ENCODE measurements around the gene ZNF185.

ZNF185 gene

DNA sequence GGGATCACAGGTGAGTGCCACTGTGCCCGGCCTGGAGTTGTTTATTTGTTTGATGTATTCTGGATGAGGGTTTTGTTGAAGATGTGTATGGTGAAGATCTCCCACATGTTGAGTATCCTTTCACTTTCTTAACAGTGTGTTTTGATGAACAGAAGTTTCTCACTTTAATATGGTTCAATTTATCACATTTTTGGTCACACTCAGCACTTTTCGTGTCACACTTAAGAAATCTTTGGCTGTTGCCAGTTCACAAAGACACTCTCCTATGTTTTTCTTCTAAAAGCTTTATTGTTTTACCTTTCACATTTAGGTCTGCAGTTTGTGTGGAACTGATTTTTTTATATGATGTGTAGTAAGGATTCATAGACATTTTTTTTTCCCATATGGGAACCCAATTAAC is 16.6 kb upstream of the ZNF185 start:
- Histone ChIP-seq H3K36me3 (ENCODE audit: insufficient read depth, low read length) (no peaks in the 10 kb centered on the region), H3K9ac (ENCODE audit: low read depth, low read length) (no peak overlapping the region), H3K9me3 (ENCODE audit: control insufficient read depth, insufficient read depth, low read length) (no peaks in the 10 kb centered on the region), H3K4me1 (ENCODE audit: insufficient read depth, low read length) (no peaks in the 10 kb centered on the region; the same call in 1 of the 2 replicates)

DNA sequence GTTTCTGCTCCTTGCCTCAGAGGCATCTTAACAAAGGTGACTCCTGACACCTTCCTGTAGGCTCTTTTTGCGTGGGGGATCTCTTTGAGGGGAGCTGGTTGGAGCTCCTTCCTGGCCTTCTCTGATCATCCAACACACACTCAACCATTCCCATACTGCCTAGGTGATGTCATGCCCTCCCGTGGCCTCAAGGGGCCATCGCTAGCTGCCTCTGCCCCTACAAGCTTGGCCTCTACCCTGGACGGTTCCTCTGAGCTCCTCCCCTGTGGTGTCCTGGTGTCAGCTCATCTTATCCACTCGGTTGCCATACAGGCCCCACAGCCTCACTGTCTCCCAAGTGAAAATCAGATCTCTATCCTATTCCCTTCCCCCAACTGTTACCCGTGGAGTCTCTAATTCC is 13.7 kb upstream of the ZNF185 start:
- Histone ChIP-seq H3K9ac (ENCODE audit: low read depth, low read length) (no peak overlapping the region), H3K9me3 (ENCODE audit: control insufficient read depth, insufficient read depth, low read length) (no peaks in the 10 kb centered on the region), H3K4me1 (ENCODE audit: insufficient read depth, low read length) (peaks cover 7% of the 10 kb centered on the region), H3K36me3 (ENCODE audit: insufficient read depth, low read length) (no peaks in the 10 kb centered on the region)

DNA sequence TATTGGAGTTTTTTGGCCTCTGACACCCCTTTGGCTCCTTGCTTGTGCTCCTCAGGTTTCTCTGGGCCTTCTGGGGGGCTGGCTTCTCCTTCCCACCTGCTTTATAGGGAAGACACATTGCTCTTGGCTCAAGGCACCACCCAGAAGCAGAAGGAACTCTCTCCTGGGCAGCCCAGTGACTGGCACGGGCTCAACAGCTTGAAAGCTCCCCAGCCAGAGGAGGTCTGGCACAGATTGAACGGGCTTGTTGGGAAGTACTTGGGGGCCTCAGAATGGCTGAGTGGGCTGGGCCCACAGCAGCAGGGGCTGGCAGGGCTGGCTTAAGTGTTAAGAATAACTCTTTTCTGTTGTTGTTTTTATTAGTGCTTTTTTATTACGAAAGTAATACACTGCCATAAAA is 11.2 kb upstream of the ZNF185 start:
- no peaks in the 10 kb centered on the region for H3K9me3 ChIP-seq (ENCODE audit: control insufficient read depth, insufficient read depth, low read length)
- H3K9ac ChIP-seq (ENCODE audit: low read depth, low read length), result no peak overlapping the region
- peaks cover 17% of the 10 kb centered on the region for H3K4me1 ChIP-seq (ENCODE audit: insufficient read depth, low read length)
- H3K36me3 ChIP-seq (ENCODE audit: insufficient read depth, low read length), result no peaks in the 10 kb centered on the region

DNA sequence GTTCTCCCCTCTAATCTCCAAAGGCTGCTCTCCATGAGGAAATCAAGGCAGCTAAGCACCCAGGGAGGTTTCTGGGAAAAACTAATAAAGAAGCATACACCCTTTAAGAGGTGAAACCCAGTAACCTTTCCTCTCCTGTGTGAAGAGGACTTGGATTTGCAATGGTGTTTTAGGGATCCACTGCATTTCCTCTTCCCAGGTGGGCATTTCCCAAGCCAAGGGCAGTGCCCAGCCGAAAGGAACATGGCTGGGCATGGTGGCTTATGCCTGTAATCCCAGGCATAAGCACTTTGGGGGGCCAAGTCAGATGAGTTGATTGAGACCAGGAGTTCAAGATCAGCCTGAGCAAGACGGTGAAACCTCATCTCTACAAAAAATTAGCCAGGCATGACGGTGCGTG is 5.4 kb upstream of the ZNF185 start:
- H3K4me1 ChIP-seq (ENCODE audit: insufficient read depth, low read length), result peaks cover 58% of the 10 kb centered on the region
- no peaks in the 10 kb centered on the region for H3K9me3 ChIP-seq (ENCODE audit: control insufficient read depth, insufficient read depth, low read length)
- H3K9ac ChIP-seq (ENCODE audit: low read depth, low read length), result no peak overlapping the region
- no peaks in the 10 kb centered on the region for H3K36me3 ChIP-seq (ENCODE audit: insufficient read depth, low read length)

DNA sequence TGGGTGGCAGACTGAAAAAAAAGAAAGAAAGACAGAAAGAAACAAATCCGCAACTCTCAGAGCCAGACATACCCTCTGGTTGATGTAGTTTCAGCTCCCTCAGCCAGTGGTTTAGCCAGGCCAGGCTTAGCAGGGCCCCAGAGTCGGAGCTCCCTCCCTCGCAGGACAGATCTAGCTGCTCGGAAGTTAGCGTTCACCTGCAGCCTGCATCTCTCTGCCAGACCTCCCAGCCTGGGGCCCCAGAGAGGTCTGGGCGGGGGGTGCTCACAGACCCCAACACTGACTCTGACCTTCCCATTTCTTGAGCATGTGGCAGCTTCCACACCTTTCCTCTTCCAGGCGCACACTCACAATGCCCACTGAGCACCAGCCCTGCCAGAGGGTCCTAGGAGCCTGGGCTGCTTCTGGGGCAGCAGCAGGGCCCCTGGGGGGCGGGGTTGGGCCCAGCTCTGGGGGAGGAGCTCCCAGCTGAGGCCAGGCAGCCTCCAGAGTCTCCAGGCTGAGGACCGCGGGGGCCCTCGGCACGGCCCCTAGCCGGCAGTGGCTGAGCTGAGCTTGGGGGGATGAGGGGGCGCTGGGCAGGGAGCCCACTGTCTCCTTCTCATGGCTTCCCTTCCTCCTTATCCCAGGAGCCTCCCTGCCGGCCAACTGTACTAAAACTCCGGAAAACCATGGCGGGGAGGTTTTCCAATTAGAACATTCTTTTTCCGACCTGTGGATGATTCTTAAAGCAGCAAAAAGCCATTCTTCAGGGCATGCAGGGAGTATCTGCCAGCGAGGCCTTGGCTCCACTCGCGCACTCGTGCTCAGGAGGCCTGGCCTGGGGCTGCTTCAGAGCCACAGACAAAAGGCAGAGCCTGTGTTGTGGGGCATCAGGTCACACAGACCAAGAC is 4.6 kb upstream of the ZNF185 start:
- no peak overlapping the region for H3K9ac ChIP-seq (ENCODE audit: low read depth, low read length)
- no peaks in the 10 kb centered on the region for H3K9me3 ChIP-seq (ENCODE audit: control insufficient read depth, insufficient read depth, low read length)
- H3K4me1 ChIP-seq (ENCODE audit: insufficient read depth, low read length), result peaks cover 56% of the 10 kb centered on the region
- H3K36me3 ChIP-seq (ENCODE audit: insufficient read depth, low read length), result no peaks in the 10 kb centered on the region

DNA sequence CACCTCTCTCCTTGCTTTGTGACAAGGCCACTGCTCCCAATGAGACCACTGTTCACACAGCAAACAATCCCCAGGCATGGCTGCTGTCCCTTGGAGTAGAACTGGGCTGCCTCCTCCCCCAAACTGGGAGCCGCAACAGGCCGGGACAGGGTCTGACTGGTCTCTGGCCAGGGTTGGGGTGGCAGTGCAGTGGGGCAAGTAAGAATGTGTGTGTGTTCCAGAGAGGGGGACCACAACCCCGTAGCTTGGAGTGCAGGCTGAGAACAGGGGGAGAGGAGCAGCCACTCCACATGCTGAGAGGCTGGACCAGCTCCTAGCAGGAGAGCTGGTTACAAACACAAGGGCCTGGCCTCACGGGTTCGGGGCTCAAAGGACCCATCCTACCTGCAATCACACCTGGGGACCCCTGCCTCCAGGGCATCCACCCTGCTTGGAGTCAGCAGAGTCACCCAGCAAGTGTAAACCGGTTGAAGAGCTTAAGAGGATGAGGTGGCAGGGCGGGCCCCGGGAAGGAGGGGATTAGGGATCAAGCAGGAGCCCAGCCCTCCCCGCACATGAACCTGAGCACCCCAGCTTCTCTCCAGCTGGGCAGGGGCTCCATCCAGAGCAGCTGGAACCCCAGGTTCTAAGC is 3.8 kb upstream of the ZNF185 start:
- no peaks in the 10 kb centered on the region for H3K9me3 ChIP-seq (ENCODE audit: control insufficient read depth, insufficient read depth, low read length)
- H3K9ac ChIP-seq (ENCODE audit: low read depth, low read length), result no peak overlapping the region
- no peaks in the 10 kb centered on the region for H3K36me3 ChIP-seq (ENCODE audit: insufficient read depth, low read length)
- peaks cover 56% of the 10 kb centered on the region for H3K4me1 ChIP-seq (ENCODE audit: insufficient read depth, low read length)

DNA sequence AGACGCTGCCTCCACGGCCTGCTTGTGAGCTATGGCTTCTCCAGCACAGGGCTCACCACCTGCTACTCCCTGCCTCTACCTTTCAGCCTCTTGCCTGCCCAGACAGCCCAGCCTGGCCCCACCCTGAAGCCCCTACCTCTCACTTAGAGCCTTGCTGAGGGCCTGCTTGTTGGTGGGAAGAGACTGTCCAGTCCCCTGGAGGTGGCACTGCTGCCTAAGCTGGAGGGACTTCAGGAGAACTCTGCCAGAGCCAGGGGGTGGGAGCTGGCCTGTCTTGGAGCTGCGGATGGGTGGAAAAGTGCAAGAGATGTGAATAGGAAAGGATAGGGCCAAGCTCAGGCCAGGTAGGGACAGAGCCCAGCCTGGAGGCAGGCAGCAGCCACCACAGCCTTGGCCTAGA is 2.7 kb upstream of the ZNF185 start:
- Histone ChIP-seq H3K36me3 (ENCODE audit: insufficient read depth, low read length) (no peaks in the 10 kb centered on the region), H3K9me3 (ENCODE audit: control insufficient read depth, insufficient read depth, low read length) (no peaks in the 10 kb centered on the region), H3K9ac (ENCODE audit: low read depth, low read length) (no peak overlapping the region), H3K4me1 (ENCODE audit: insufficient read depth, low read length) (peaks cover 51% of the 10 kb centered on the region)

DNA sequence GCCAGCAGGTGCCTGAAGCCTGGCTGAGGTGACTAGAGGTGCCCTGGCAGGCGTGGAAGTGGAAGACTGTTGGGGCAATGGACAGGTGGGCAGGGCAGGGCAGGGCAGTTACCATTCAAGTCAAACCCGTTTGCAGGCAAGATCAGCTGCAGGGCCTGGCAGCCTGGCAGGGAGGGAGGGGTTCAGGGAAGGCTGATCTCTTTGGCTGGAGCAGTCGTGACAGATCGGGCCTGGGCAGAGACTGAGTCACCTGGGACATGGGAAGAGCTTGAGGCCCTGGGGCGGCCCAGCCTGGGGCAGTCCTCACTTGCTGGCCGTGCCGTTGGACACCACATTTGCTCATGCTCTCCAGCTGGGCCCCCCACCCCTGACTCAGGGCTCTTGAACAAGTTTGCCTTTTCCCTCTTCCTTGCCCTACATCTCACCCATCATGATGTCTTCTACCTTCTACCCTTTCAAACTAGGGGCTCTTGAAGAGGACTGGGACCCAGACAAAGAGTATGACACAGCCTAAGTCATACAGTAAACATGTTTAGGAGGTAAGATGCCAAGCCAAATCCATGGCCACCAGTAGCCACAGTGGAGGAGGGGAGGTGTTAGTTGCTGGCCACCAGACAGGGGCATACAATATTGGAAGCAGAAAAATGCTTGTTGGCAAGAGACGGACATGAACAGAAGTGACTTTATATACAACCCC is 2.0 kb upstream of the ZNF185 start:
- Histone ChIP-seq H3K9me3 (ENCODE audit: control insufficient read depth, insufficient read depth, low read length) (no peaks in the 10 kb centered on the region), H3K36me3 (ENCODE audit: insufficient read depth, low read length) (no peaks in the 10 kb centered on the region), H3K4me1 (ENCODE audit: insufficient read depth, low read length) (peaks cover 50% of the 10 kb centered on the region), H3K9ac (ENCODE audit: low read depth, low read length) (no peak overlapping the region)

DNA sequence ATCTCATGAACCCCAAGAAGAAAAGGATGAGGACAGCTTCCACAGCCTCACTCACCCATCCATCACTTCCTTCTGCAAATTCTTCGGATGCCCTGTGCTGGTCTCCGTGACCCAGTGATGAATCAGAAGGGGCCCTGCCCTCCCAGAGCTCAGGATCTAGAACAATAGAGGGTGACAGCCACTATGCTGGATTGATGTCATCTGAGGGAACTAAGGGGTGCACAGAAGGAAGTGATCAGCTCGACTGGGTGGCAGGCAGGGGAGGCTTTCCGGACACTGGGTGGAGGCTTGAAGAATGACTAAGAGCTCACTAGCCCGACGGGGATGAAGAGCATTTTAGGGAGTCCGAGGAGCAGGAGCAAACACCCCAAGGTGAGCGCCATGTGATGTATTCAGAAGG is 1.4 kb upstream of the ZNF185 start:
- Histone ChIP-seq H3K4me1 (ENCODE audit: insufficient read depth, low read length) (peaks cover 51% of the 10 kb centered on the region), H3K36me3 (ENCODE audit: insufficient read depth, low read length) (no peaks in the 10 kb centered on the region), H3K9ac (ENCODE audit: low read depth, low read length) (no peak overlapping the region), H3K9me3 (ENCODE audit: control insufficient read depth, insufficient read depth, low read length) (no peaks in the 10 kb centered on the region)

DNA sequence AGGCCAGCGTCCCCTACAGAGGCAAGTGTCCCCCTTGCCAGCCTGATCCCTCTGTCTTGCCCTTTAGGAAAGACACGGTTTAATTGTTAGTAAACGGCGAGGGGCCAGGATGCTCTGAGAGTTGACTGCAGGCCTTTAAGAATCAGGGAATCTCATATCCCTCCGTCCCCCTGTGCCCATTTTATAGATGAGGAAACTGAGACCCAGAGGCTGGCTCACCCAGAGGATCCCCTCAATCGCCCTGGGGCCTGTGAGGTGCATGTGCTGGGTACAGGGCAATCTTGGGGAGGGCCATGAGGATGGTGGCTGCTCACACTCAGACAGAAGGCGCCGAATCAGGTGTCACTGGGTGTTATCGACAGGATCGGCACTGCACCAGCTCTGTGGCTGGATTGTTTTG is 575 bp downstream of the ZNF185 start:
- Histone ChIP-seq H3K36me3 (ENCODE audit: insufficient read depth, low read length) (no peaks in the 10 kb centered on the region), H3K9ac (ENCODE audit: low read depth, low read length) (peak overlapping the region; percentile 63), H3K4me1 (ENCODE audit: insufficient read depth, low read length) (peaks cover 51% of the 10 kb centered on the region), H3K9me3 (ENCODE audit: control insufficient read depth, insufficient read depth, low read length) (no peaks in the 10 kb centered on the region)

DNA sequence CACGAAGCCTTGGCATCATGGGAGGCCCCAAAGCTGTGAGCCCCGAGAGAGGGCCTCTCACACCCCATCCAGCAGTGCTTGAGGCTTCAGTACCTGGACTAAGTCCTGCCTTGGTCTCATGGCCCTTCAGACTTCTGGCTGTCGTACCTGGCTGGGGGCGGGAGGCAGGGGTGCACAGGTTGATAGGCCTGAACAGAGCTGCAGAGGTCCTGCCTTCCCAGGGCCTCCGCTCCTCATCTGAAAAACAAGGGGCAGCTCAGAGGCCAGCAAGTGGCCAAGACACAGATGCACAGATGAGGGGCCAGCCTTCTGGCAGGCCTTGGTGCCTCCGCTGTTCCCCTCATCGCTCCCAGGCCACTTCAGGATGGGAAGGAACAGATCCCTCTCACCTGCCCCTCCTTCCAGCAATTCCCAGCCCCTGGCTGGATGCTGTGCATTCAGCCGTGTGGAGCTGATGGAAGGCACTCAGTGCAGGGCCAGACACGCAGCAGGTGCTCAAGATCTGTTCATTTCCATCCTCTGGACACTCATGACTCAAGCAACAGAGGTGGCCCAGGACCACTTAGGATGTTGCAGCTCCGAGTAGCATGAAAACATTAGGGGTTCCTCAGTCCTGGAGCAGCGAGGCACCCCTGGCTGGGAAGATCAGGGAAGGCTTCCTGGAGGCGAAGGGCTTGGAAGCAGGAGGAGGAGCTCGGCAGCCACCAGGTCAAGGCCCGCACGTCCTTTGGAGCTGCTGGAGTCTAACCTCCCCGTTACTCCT is 1.4 kb downstream of the ZNF185 start:
- Histone ChIP-seq H3K9me3 (ENCODE audit: control insufficient read depth, insufficient read depth, low read length) (no peaks in the 10 kb centered on the region), H3K9ac (ENCODE audit: low read depth, low read length) (no peak overlapping the region), H3K4me1 (ENCODE audit: insufficient read depth, low read length) (peaks cover 51% of the 10 kb centered on the region), H3K36me3 (ENCODE audit: insufficient read depth, low read length) (no peaks in the 10 kb centered on the region)

DNA sequence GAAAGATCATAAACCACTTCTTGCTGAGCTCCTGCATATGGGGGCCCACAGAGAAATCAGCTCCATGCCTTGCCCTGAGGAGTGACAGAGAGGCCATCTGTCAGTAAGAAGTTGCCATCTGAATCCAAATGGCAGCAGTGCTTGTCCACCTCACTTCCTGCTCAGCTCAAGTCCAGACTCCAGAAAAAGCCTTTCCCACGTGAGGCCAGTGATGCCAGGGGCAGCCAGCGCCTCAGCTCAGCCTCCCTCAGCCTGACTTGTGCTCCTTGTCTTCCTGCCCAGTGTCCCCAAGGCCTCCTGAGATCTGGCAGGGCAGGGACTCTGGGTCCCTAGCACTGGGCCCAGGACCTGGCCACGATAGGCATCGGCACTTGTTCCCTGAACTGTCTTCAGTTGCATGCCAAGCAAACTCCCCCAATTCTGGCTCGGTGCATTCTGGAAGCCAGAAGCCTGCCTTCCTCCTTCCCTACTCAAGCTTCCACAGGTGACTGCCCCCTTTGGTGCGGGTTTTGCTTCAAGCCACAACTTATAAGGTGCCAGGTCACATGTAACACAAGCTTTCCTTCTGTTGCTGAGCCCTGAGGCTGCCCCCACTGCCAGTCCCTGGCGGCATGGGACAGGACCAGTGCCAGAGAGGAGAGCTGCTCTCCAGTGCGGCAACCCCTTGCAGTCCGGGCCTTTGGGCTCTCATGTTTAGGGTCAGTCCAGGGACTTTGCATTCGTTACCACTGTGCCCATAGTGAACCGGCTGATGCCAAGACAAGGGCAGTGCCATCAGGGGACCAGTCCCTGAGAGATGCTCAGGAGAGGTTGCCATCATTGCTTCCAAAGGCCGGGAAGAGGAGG is 2.2 kb downstream of the ZNF185 start:
- H3K36me3 ChIP-seq (ENCODE audit: insufficient read depth, low read length), result no peaks in the 10 kb centered on the region
- H3K4me1 ChIP-seq (ENCODE audit: insufficient read depth, low read length), result peaks cover 47% of the 10 kb centered on the region
- H3K9ac ChIP-seq (ENCODE audit: low read depth, low read length), result no peak overlapping the region
- no peaks in the 10 kb centered on the region for H3K9me3 ChIP-seq (ENCODE audit: control insufficient read depth, insufficient read depth, low read length)

DNA sequence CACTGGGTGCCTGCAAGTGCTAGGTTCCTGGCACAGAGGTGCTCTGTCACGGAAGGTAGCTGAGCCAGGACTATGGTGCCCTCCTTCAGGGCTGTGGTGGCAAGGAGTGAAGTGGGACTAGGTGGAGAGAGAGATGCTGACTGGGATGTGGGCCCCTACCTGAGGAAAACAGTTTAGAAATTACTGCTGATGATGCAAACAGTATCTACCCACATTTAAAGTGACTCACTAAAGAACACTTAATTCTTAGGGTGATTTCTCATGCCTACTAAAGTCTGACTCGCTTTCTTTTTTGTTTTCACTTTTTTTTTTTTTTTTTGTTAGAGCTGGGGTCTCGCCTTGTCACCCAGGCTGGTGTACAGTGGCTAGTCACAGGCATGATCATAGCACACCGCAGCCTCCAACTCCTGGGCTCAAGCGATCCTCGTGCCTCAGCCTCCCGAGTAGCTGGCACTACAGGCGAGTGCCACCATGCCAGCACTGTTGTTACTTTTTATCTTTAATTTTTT is 3.1 kb downstream of the ZNF185 start:
- no peaks in the 10 kb centered on the region for H3K9me3 ChIP-seq (ENCODE audit: control insufficient read depth, insufficient read depth, low read length)
- H3K36me3 ChIP-seq (ENCODE audit: insufficient read depth, low read length), result no peaks in the 10 kb centered on the region
- no peak overlapping the region for H3K9ac ChIP-seq (ENCODE audit: low read depth, low read length)
- H3K4me1 ChIP-seq (ENCODE audit: insufficient read depth, low read length), result peaks cover 47% of the 10 kb centered on the region
